ENCODE results near the gene CYP39A1. TPM values are rescaled to one million over a fixed set of nuclear protein-coding genes. Genes with fewer than 3 reads are reported as not detected.
A peak's percentile ranks its signal among the peaks of the same experiment; 100 is the strongest.

Gene CYP39A1
- total RNA-seq, 2 donors from 2014 or later = 6.0 to 6.3 TPM

DNA sequence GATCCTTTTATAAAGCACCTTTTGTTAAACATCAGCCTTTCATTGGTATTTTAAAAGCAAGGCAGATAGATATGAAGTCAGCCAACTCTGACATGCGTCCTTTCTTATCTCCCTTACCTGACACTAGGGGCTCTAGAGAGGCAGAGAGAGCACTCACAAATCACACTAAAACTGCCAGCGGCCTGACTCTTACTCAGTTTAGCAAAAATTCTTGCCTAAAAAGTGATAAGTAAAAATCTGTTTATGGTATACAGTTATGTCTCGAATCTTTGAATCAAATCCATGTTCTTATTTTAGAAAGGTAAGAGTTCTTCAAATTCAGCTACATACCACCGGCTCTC, 24.7 kb upstream of the CYP39A1 start:
- TF ChIP-seq POLR2A (IDR thresholded peaks at IDR 0.05) (no peak), CTCF (IDR thresholded peaks at IDR 0.05) (peak in 1 of 7 experiments; percentile 6)
- DNase-seq = no peak
- no peak overlapping the region for H3K4me3 ChIP-seq
- no peaks in the 10 kb centered on the region for H3K9me3 ChIP-seq
- H3K36me3 ChIP-seq (replicated peaks in 1 of 2; ENCODE audit: insufficient read depth in 1 of 2, low read depth in 2 of 2) = no peaks in the 10 kb centered on the region
- no peak for ATAC-seq
- no peaks in the 10 kb centered on the region for H3K4me1 ChIP-seq
- H3K27ac ChIP-seq = no peak overlapping the region
- WGBS, 2 donors = 82% methylated on average over 4 of the region's 4 CpGs
- H3K27me3 ChIP-seq = no peaks in the 10 kb centered on the region
- intact Hi-C loops (cut with DNase I) = no loop called here

- no peak for DNase-seq
- intact Hi-C loops (cut with DNase I) = no loop called here
- Histone ChIP-seq H3K9me3 (no peaks in the 10 kb centered on the region), H3K27ac (no peak overlapping the region), H3K4me1 (no peaks in the 10 kb centered on the region), H3K27me3 (no peaks in the 10 kb centered on the region), H3K36me3 (replicated peaks in 1 of 2; ENCODE audit: insufficient read depth in 1 of 2, low read depth in 2 of 2) (no peaks in the 10 kb centered on the region), H3K4me3 (no peak overlapping the region)
- WGBS, 2 donors = 86 to 88% methylated on average over 6 of the region's 6 CpGs
- ATAC-seq = no peak
- TF ChIP-seq CTCF (IDR thresholded peaks at IDR 0.05) (no peak), POLR2A (IDR thresholded peaks at IDR 0.05) (no peak)
Observed at GRCh38 chr6:46676604-46677313, 24.1 kb upstream of the CYP39A1 start.

DNA sequence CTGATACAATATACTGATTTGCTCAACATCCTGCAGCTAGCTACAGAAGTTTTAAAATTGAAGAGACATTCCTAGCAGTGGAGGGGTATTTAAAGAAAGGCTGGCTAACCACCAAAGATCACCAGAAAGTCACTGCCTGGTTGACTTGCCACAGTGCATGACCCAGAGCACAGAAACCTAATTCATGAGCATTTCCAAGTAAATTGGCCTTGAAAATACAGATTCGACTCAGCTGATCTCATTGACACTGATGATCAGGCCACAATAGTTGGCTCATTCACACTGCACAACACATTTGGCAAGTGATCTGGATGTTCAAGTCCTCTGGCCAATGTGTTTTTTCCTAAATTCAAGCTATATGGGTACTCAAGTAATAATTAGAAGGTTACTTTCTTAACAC, 21.8 kb upstream of the CYP39A1 start:
- DNase-seq (no peak), ATAC-seq (no peak)
- H3K4me3 ChIP-seq = no peak overlapping the region
- 25 to 36% methylated on average over 1 of the region's 1 CpG for WGBS, 2 donors
- no peaks in the 10 kb centered on the region for H3K4me1 ChIP-seq
- no peak overlapping the region for H3K27ac ChIP-seq
- H3K9me3 ChIP-seq = no peaks in the 10 kb centered on the region
- no peaks in the 10 kb centered on the region for H3K27me3 ChIP-seq
- H3K36me3 ChIP-seq (replicated peaks in 1 of 2; ENCODE audit: insufficient read depth in 1 of 2, low read depth in 2 of 2) = no peaks in the 10 kb centered on the region
- intact Hi-C loops (cut with DNase I) = no loop called here
- TF ChIP-seq POLR2A (IDR thresholded peaks at IDR 0.05) = no peak
- no peak for TF ChIP-seq CTCF (IDR thresholded peaks at IDR 0.05)

DNA sequence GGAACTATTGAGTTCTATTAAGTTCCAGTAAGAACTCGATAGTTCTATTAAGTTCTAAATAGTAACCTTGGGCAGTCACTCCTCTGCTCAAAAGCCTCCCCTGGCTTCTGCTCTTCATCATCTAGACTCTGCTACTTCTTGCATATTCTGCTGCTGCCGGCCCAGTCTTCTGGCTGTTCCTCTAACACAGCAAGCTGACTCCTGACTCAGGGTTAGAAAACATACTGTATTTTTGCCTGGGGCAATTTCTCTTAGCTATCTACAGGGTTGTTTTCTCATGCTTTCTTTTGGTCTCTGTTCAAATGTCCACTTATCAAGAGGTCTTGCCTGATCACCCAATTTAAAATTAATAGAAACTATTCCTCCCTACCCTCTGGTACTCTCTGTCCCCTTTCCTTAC, 14.8 kb upstream of the CYP39A1 start:
- H3K4me3 ChIP-seq = no peak overlapping the region
- DNase-seq = no peak
- TF ChIP-seq CTCF (IDR thresholded peaks at IDR 0.05) = no peak
- no peak for TF ChIP-seq POLR2A (IDR thresholded peaks at IDR 0.05)
- intact Hi-C loops (cut with DNase I) = no loop called here
- no peak overlapping the region for H3K27ac ChIP-seq
- H3K36me3 ChIP-seq (replicated peaks in 1 of 2; ENCODE audit: insufficient read depth in 1 of 2, low read depth in 2 of 2) = no peaks in the 10 kb centered on the region
- H3K9me3 ChIP-seq = no peaks in the 10 kb centered on the region
- no peak for ATAC-seq
- H3K4me1 ChIP-seq = no peaks in the 10 kb centered on the region
- H3K27me3 ChIP-seq = no peaks in the 10 kb centered on the region
- WGBS, 2 donors = 88 to 95% methylated on average over 2 of the region's 2 CpGs

- no peak overlapping the region for H3K4me3 ChIP-seq
- DNase-seq (no peak), ATAC-seq (no peak)
- no peaks in the 10 kb centered on the region for H3K27me3 ChIP-seq
- WGBS, 2 donors = 75 to 84% methylated on average over 2 of the region's 2 CpGs
- H3K36me3 ChIP-seq (replicated peaks in 1 of 2; ENCODE audit: insufficient read depth in 1 of 2, low read depth in 2 of 2) = no peaks in the 10 kb centered on the region
- no peaks in the 10 kb centered on the region for H3K4me1 ChIP-seq
- H3K27ac ChIP-seq = no peak overlapping the region
- intact Hi-C loops (cut with DNase I) = no loop called here
- no peaks in the 10 kb centered on the region for H3K9me3 ChIP-seq
- TF ChIP-seq CTCF (IDR thresholded peaks at IDR 0.05) (no peak), POLR2A (IDR thresholded peaks at IDR 0.05) (no peak)
Observed at GRCh38 chr6:46661483-46661882, 8.9 kb upstream of the CYP39A1 start.

All from body of pancreas (tissue), 4 donors.